PC-3 (cell line): ENCODE data around the gene SSC4D. TPM values are rescaled to one million over a fixed set of nuclear protein-coding genes. Genes with fewer than 3 reads are reported as not detected.

ENCODE experiments used
- ATAC-seq: fragments of 200-7000 bp; cut with Tn5 transposase; 2 replicates; pipeline ENCODE4 v1.9.1; 2020; ENCODE audit warnings: mild to moderate bottlenecking, moderate library complexity
- BruUV-seq: library from RNA; stranded (reverse); fragments of 400-500 nt; replicated peaks from 2 replicates; lab custom pipeline; 2021; lab: Mats Ljungman, UMichigan
- CTCF ChIA-PET: fragments of 300-600 bp; sonication (Branson Sonifier 250); formaldehyde crosslinking; loops from one replicate; lab custom pipeline; 2022; ENCODE audit warnings: antibody characterized with exemption; lab: Charles Lee
- POLR2A ChIA-PET: fragments of 300-600 bp; sonication (Branson Sonifier 250); formaldehyde crosslinking; loops from one replicate; lab custom pipeline; 2022; ENCODE audit warnings: antibody characterized with exemption; ENCODE audit not compliant: unreplicated experiment; lab: Charles Lee
- DNase-seq: peaks from one replicate; pipeline ENCODE4 v3.0.0-alpha.2; 2015
- H2AFZ ChIP-seq: fragments of 300-600 bp; sonication (generic); 2 replicates; pipeline ENCODE4 v1.6.0; 2016; ENCODE audit warnings: antibody characterized with exemption, low read length
- H3F3A ChIP-seq: fragments of 300-600 bp; sonication (generic); one replicate; pipeline ENCODE4 v1.6.0; 2017; ENCODE audit warnings: antibody characterized with exemption, low read length, control low read depth, mild to moderate bottlenecking; ENCODE audit not compliant: unreplicated experiment
- H3K27ac ChIP-seq: fragments of 300-600 bp; sonication (generic); 2 replicates; pipeline ENCODE4 v1.5.1; 2016; ENCODE audit warnings: mild to moderate bottlenecking, low read length
- H3K27me3 ChIP-seq: fragments of 300-600 bp; sonication (generic); 2 replicates; pipeline ENCODE4 v1.6.1; 2016; ENCODE audit warnings: low read length, mixed read lengths
- H3K36me3 ChIP-seq: fragments of 300-600 bp; sonication (generic); 2 replicates; pipeline ENCODE4 v1.6.1; 2016; ENCODE audit warnings: low read depth, mixed run types, low read length, mixed read lengths
- H3K4me1 ChIP-seq: fragments of 300-600 bp; sonication (generic); 2 replicates; pipeline ENCODE4 v1.5.1; 2016; ENCODE audit warnings: low read length; ENCODE audit not compliant: insufficient read depth
- H3K4me2 ChIP-seq: fragments of 300-600 bp; sonication (generic); 2 replicates; pipeline ENCODE4 v1.6.0; 2016; ENCODE audit warnings: low read length
- H3K4me3 ChIP-seq: fragments of 300-600 bp; sonication (generic); 2 replicates; pipeline ENCODE4 v1.5.1; 2016; ENCODE audit warnings: mild to moderate bottlenecking, low read length, mixed read lengths
- H3K79me2 ChIP-seq: fragments of 300-600 bp; sonication (generic); 2 replicates; pipeline ENCODE4 v1.6.1; 2017; ENCODE audit warnings: low read length, mixed read lengths
- H3K9ac ChIP-seq: fragments of 300-600 bp; sonication (generic); 2 replicates; pipeline ENCODE4 v1.6.0; 2016; ENCODE audit warnings: mild to moderate bottlenecking, low read length
- H3K9me2 ChIP-seq: fragments of 300-600 bp; sonication (generic); replicated peaks from 2 replicates; pipeline ENCODE4 v1.6.1; 2016; ENCODE audit warnings: mixed run types, low read length, mixed read lengths
- H3K9me3 ChIP-seq: fragments of 300-600 bp; sonication (generic); 2 replicates; pipeline ENCODE4 v1.6.1; 2016; ENCODE audit warnings: low read length, mixed read lengths
- H4K20me1 ChIP-seq: fragments of 300-600 bp; sonication (generic); 2 replicates; pipeline ENCODE4 v1.6.1; 2016; ENCODE audit warnings: low read length, mixed read lengths
- CTCF ChIP-seq: fragments of 300-600 bp; sonication (generic); conservative IDR thresholded peaks from 2 replicates; pipeline ENCODE4 v1.5.1; 2017; ENCODE audit warnings: antibody characterized with exemption, low read depth, mild to moderate bottlenecking, low read length
- EZH2 ChIP-seq: fragments of 300-600 bp; sonication (generic); IDR thresholded peaks from one replicate; pipeline ENCODE4 v1.6.1; 2017; ENCODE audit warnings: antibody characterized with exemption, mild to moderate bottlenecking, low read length; ENCODE audit not compliant: unreplicated experiment
- EZH2phosphoT487 ChIP-seq: fragments of 300-600 bp; sonication (generic); IDR thresholded peaks from 2 replicates; pipeline ENCODE4 v1.6.1; 2018; ENCODE audit warnings: mild to moderate bottlenecking, antibody characterized with exemption, low read length, borderline replicate concordance
- intact Hi-C: fragments of 100-400 bp; cut with micrococcal nuclease; formaldehyde crosslinking; loops from 2 replicates; pipeline ENCODE4 v1.9.0; 2023
- total RNA-seq: library from RNA; depleted of rRNA; stranded (reverse); fragments of >200 nt; gene quantifications from 2 replicates; pipeline ENCODE4 v1.2.3, GENCODE V29; 2014

Gene SSC4D
- total RNA-seq, 1 experiment from 2014 or later: 1.3 TPM

GRCh38 chr7:76397409-76398183, 11.9 kb downstream of the SSC4D start:
- intact Hi-C loops: no loop called here
- H3K27ac ChIP-seq: no peak overlapping the region

GRCh38 chr7:76396864-76397263, 12.6 kb downstream of the SSC4D start:
- H3F3A ChIP-seq: no peaks in the 10 kb centered on the region
- peak overlapping the region; percentile 95 for H3K4me2 ChIP-seq
- intact Hi-C loops: no loop called here
- ChIA-PET POLR2A (no interaction called here), CTCF (interaction anchor here (0.6 kb wide), 1 partner anchor 32 kb away, joined by 4 read pairs; no protein-coding TSS in a partner anchor)
- peaks cover 28% of the 10 kb centered on the region for H3K4me1 ChIP-seq
- BruUV-seq: no TSS peak
- peaks cover 11% of the 10 kb centered on the region for H3K79me2 ChIP-seq
- H4K20me1 ChIP-seq: no peaks in the 10 kb centered on the region
- H3K9me2 ChIP-seq: no peaks in the 10 kb centered on the region
- no peaks in the 10 kb centered on the region for H3K9me3 ChIP-seq
- DNase-seq (no peak), ATAC-seq (no peak)
- peak overlapping the region; percentile 69; the same call in 1 of the 2 replicates for H3K4me3 ChIP-seq
- no peaks in the 10 kb centered on the region for H3K27me3 ChIP-seq
- H3K36me3 ChIP-seq: no peaks in the 10 kb centered on the region
- H3K27ac ChIP-seq: no peak overlapping the region
- TF ChIP-seq CTCF (no peak), EZH2 (no peak)
- H3K9ac ChIP-seq: no peak overlapping the region
- peak overlapping the region; percentile 97 for H2AFZ ChIP-seq

More at GRCh38 chr7:76397409-76398183, 11.9 kb downstream of the SSC4D start:
- Histone ChIP-seq H3K9ac (peak overlapping the region; percentile 75), H2AFZ (peak overlapping the region; percentile 97), H3K4me2 (peak overlapping the region; percentile 95), H3K4me3 (peak overlapping the region; percentile 69), H3K9me3 (no peaks in the 10 kb centered on the region), H4K20me1 (no peaks in the 10 kb centered on the region), H3K4me1 (peaks cover 26% of the 10 kb centered on the region), H3K36me3 (no peaks in the 10 kb centered on the region), H3K27me3 (no peaks in the 10 kb centered on the region), H3K79me2 (peaks cover 11% of the 10 kb centered on the region), H3K9me2 (no peaks in the 10 kb centered on the region), H3F3A (no peaks in the 10 kb centered on the region)
- peak; percentile 66 for ATAC-seq
- TF ChIP-seq EZH2phosphoT487 (no peak), EZH2 (no peak), CTCF (no peak)
- no TSS peak for BruUV-seq
- POLR2A ChIA-PET: no interaction called here
- peak; percentile 78 for DNase-seq
- CTCF ChIA-PET: interaction anchor here (0.6 kb wide), 1 partner anchor 33 kb away, joined by 4 read pairs; no protein-coding TSS in a partner anchor
